Loucy (cell line): ENCODE data around the gene IL12A.

ENCODE experiments used
- H2AFZ ChIP-seq: fragments of 200-600 bp; sonication (generic); 2 replicates; pipeline ENCODE4 v1.6.0; 2016; ENCODE audit warnings: antibody characterized with exemption, mild to moderate bottlenecking, low read length, moderate library complexity
- H3F3A ChIP-seq: fragments of 200-600 bp; 2 replicates; pipeline ENCODE4 v1.6.0; 2016; ENCODE audit warnings: antibody characterized with exemption, low read depth, mild to moderate bottlenecking
- H3K27me3 ChIP-seq: fragments of 200-600 bp; sonication (generic); 2 replicates; pipeline ENCODE4 v1.6.1; 2014; ENCODE audit warnings: low read length, mild to moderate bottlenecking; ENCODE audit not compliant: insufficient read depth, poor library complexity, severe bottlenecking
- H3K36me3 ChIP-seq: fragments of 200-600 bp; sonication (generic); 2 replicates; pipeline ENCODE4 v1.6.1; 2016; ENCODE audit warnings: low read length; ENCODE audit not compliant: insufficient read depth
- H3K4me1 ChIP-seq: fragments of 200-600 bp; sonication (generic); 2 replicates; pipeline ENCODE4 v1.5.1; 2014; ENCODE audit warnings: low read length, mild to moderate bottlenecking; ENCODE audit not compliant: insufficient read depth, poor library complexity, severe bottlenecking
- H3K4me2 ChIP-seq: fragments of 200-600 bp; sonication (generic); 2 replicates; pipeline ENCODE4 v1.6.0; 2014; ENCODE audit warnings: antibody characterized with exemption, low read length, low read depth, mild to moderate bottlenecking; ENCODE audit not compliant: poor library complexity, severe bottlenecking
- H3K4me3 ChIP-seq: fragments of 200-600 bp; sonication (generic); 2 replicates; pipeline ENCODE4 v1.5.1; 2014; ENCODE audit warnings: low read length, mild to moderate bottlenecking, mixed read lengths; ENCODE audit not compliant: poor library complexity, severe bottlenecking
- H3K79me2 ChIP-seq: fragments of 200-600 bp; sonication (generic); 2 replicates; pipeline ENCODE4 v1.6.1; 2014; ENCODE audit warnings: low read length; ENCODE audit not compliant: insufficient read depth
- H3K9ac ChIP-seq: fragments of 200-600 bp; sonication (generic); 2 replicates; pipeline ENCODE4 v1.6.0; 2014; ENCODE audit warnings: mild to moderate bottlenecking, low read depth, low read length, moderate library complexity; ENCODE audit not compliant: poor library complexity, severe bottlenecking
- H3K9me2 ChIP-seq: fragments of 200-600 bp; sonication (generic); replicated peaks from 2 replicates; pipeline ENCODE4 v1.6.1; 2016; ENCODE audit warnings: low read depth, low read length, mixed read lengths
- H3K9me3 ChIP-seq: fragments of 200-600 bp; sonication (generic); 2 replicates; pipeline ENCODE4 v1.6.1; 2014; ENCODE audit warnings: mild to moderate bottlenecking, antibody characterized with exemption, low read length, low read depth; ENCODE audit not compliant: insufficient read depth
- H4K20me1 ChIP-seq: fragments of 200-600 bp; sonication (generic); 2 replicates; pipeline ENCODE4 v1.6.0; 2014; ENCODE audit warnings: antibody characterized with exemption, low read length, mild to moderate bottlenecking; ENCODE audit not compliant: insufficient read depth, poor library complexity, severe bottlenecking
- EZH2phosphoT487 ChIP-seq: fragments of 200-600 bp; IDR thresholded peaks from 2 replicates; pipeline ENCODE4 v1.6.1; 2018; ENCODE audit warnings: antibody characterized with exemption, mild to moderate bottlenecking, moderate library complexity, borderline replicate concordance
- TF ChIP-seq, protein P1 (sequence below): fragments of 200-600 bp; sonication (generic); conservative IDR thresholded peaks from 2 replicates; pipeline ENCODE4 v1.5.1; 2014; ENCODE audit warnings: mild to moderate bottlenecking, antibody characterized with exemption, low read length

Gene IL12A

DNA sequence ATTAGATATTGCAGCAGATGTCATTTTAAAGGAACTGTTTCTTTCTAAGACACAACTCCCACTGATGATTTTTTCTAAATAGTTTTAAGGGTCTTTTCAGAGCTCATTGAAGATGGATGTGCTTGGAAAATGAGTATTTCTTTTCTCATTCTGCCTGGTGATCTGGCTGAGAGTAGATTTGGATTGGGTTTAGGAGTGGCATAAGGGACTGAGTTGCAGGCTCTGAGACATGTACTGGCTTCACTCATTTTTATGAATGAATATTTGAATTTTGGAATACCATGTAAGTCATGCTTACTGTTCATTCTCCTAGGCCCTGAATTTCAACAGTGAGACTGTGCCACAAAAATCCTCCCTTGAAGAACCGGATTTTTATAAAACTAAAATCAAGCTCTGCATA lies 6.5 kb downstream of the IL12A start:
- Histone ChIP-seq H4K20me1 (no peaks in the 10 kb centered on the region), H3K4me2 (no peak overlapping the region), H3K4me1 (no peaks in the 10 kb centered on the region), H3K4me3 (no peak overlapping the region), H3K36me3 (no peaks in the 10 kb centered on the region), H3K27me3 (no peaks in the 10 kb centered on the region), H3K9ac (no peak overlapping the region), H3K9me2 (no peaks in the 10 kb centered on the region), H3F3A (no peaks in the 10 kb centered on the region), H3K79me2 (no peaks in the 10 kb centered on the region), H2AFZ (no peak overlapping the region), H3K9me3 (no peaks in the 10 kb centered on the region)
- TF ChIP-seq, protein P1, sequence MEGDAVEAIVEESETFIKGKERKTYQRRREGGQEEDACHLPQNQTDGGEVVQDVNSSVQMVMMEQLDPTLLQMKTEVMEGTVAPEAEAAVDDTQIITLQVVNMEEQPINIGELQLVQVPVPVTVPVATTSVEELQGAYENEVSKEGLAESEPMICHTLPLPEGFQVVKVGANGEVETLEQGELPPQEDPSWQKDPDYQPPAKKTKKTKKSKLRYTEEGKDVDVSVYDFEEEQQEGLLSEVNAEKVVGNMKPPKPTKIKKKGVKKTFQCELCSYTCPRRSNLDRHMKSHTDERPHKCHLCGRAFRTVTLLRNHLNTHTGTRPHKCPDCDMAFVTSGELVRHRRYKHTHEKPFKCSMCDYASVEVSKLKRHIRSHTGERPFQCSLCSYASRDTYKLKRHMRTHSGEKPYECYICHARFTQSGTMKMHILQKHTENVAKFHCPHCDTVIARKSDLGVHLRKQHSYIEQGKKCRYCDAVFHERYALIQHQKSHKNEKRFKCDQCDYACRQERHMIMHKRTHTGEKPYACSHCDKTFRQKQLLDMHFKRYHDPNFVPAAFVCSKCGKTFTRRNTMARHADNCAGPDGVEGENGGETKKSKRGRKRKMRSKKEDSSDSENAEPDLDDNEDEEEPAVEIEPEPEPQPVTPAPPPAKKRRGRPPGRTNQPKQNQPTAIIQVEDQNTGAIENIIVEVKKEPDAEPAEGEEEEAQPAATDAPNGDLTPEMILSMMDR = no peak
- no peak for TF ChIP-seq EZH2phosphoT487

DNA sequence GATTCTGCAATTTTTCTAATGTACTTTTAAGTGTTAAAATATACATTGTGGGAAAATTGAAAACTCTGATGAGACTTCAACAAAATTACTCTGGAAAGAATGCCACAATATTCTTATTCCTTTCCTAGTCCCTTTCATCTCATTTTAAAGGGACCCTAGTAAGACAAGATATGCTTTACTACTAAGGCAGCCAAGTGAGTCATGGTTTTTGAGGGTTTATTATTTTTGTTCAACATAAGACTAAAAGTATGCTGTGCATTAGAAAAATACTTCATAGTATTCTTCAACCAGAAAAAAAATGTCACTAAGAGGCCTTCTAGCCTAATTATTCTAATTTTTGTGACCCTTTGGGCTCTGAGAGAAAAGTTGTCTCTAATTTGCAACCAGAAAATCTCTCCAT lies 7.4 kb downstream of the IL12A start:
- Histone ChIP-seq H3K4me1 (no peaks in the 10 kb centered on the region), H3K9me2 (no peaks in the 10 kb centered on the region), H3F3A (no peaks in the 10 kb centered on the region), H3K9me3 (no peaks in the 10 kb centered on the region), H3K79me2 (no peaks in the 10 kb centered on the region), H3K4me3 (no peak overlapping the region), H4K20me1 (no peaks in the 10 kb centered on the region), H3K9ac (no peak overlapping the region), H3K4me2 (no peak overlapping the region), H3K27me3 (no peaks in the 10 kb centered on the region), H3K36me3 (no peaks in the 10 kb centered on the region), H2AFZ (no peak overlapping the region)
- TF ChIP-seq, protein P1 = no peak
- no peak for TF ChIP-seq EZH2phosphoT487

DNA sequence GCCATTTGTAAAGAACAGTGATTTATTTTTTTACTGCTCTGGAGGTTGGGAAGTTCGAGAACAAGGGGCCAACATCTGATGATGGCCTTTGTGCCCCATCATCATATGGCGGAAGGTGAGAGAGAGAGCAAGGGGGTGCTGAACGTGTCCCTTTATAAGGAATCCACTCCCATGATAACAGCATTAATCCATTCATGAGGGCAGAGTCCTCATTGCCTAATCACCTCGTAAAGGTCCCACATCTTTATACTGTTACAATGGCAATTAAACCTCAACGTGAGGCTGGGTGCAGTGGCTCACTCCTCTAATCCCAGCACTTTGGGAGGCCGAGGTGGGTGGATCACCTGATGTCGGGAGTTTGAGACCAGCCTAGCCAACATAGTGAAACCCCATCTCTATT lies 8.3 kb downstream of the IL12A start:
- TF ChIP-seq, protein P1 = no peak
- TF ChIP-seq EZH2phosphoT487 = no peak
- no peak overlapping the region for H3K4me2 ChIP-seq
- H3K9me2 ChIP-seq = no peaks in the 10 kb centered on the region
- no peaks in the 10 kb centered on the region for H4K20me1 ChIP-seq
- H3K79me2 ChIP-seq = no peaks in the 10 kb centered on the region
- no peak overlapping the region for H2AFZ ChIP-seq
- no peaks in the 10 kb centered on the region for H3K9me3 ChIP-seq
- no peaks in the 10 kb centered on the region for H3F3A ChIP-seq
- no peaks in the 10 kb centered on the region for H3K36me3 ChIP-seq
- no peak overlapping the region for H3K4me3 ChIP-seq
- H3K9ac ChIP-seq = no peak overlapping the region
- H3K27me3 ChIP-seq = no peaks in the 10 kb centered on the region
- H3K4me1 ChIP-seq = no peaks in the 10 kb centered on the region
